NCI-H1436 (cell line): ENCODE measurements around the gene BST1.

Experiments
- DNase-seq: peaks from one replicate; lab custom pipeline; 2025; lab: John Stamatoyannopoulos, UW

Gene BST1

GRCh38 chr4:15779306-15779705, 76.4 kb downstream of the BST1 start:
- DNase-seq, result no peak

GRCh38 chr4:15779809-15780208, 76.9 kb downstream of the BST1 start:
- no peak for DNase-seq

- no peak for DNase-seq
These were observed 78.7 kb downstream of the BST1 start for GRCh38 chr4:15781427-15782095.
